ENCODE data around the gene NOD1.
A peak's percentile ranks its signal among the peaks of the same experiment; 100 is the strongest.
"Not testable (repeated sequence)": the region's sequence is repeated elsewhere in the genome, so short reads cannot be mapped to it uniquely, and the experiment has no call there.

NOD1 gene, protein sequence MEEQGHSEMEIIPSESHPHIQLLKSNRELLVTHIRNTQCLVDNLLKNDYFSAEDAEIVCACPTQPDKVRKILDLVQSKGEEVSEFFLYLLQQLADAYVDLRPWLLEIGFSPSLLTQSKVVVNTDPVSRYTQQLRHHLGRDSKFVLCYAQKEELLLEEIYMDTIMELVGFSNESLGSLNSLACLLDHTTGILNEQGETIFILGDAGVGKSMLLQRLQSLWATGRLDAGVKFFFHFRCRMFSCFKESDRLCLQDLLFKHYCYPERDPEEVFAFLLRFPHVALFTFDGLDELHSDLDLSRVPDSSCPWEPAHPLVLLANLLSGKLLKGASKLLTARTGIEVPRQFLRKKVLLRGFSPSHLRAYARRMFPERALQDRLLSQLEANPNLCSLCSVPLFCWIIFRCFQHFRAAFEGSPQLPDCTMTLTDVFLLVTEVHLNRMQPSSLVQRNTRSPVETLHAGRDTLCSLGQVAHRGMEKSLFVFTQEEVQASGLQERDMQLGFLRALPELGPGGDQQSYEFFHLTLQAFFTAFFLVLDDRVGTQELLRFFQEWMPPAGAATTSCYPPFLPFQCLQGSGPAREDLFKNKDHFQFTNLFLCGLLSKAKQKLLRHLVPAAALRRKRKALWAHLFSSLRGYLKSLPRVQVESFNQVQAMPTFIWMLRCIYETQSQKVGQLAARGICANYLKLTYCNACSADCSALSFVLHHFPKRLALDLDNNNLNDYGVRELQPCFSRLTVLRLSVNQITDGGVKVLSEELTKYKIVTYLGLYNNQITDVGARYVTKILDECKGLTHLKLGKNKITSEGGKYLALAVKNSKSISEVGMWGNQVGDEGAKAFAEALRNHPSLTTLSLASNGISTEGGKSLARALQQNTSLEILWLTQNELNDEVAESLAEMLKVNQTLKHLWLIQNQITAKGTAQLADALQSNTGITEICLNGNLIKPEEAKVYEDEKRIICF

DNA sequence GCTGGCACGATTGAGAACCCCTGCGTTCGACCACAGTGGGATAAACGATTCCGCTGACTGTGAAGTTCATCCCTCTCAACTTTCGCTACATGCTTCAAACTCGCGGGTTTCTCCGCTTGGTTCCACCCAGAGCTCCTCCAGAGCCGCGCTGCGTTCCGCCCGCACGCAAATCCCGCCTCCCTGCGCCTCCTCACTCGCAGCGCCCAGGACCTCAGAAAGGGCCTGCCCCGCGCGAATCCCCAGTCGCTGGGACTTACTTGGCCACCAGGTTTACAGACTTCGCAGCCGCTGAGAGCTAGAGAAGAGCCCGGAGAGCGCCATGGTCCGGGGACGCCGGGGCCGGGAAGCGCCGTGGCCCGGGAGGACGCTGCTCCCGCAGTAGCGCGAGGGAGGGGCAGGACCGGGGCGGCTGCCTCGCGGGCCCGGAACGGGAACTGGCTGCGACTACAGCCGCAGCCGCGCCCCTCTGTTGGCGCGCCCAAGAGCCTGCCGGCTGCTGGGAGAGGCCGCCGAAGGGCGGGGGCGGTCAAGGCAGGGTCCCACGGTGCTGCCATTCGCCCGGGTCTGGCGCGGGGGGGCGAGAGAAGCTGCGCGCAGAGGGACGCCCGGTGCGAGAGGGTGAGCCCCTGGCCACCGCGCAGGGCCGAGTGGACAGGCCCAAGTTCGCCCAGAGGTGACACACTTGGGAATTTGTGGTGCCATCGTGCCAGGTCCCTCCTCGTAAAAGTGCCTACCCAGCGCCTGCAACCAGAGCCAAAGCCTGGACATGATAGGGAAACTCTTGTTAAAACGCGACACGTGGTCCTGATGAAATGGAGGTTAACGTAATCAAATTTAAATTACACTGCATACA is at the start of gene NOD1:
TSS of gene NOD1 (minus strand) at position 436 of the 853 bp plus-strand sequence. CDS start 21,863 bp downstream, outside the sequence.
- TF ChIP-seq, protein P1, sequence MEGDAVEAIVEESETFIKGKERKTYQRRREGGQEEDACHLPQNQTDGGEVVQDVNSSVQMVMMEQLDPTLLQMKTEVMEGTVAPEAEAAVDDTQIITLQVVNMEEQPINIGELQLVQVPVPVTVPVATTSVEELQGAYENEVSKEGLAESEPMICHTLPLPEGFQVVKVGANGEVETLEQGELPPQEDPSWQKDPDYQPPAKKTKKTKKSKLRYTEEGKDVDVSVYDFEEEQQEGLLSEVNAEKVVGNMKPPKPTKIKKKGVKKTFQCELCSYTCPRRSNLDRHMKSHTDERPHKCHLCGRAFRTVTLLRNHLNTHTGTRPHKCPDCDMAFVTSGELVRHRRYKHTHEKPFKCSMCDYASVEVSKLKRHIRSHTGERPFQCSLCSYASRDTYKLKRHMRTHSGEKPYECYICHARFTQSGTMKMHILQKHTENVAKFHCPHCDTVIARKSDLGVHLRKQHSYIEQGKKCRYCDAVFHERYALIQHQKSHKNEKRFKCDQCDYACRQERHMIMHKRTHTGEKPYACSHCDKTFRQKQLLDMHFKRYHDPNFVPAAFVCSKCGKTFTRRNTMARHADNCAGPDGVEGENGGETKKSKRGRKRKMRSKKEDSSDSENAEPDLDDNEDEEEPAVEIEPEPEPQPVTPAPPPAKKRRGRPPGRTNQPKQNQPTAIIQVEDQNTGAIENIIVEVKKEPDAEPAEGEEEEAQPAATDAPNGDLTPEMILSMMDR (IDR thresholded peaks at IDR 0.05; ENCODE audit: control insufficient read depth, extremely low read depth, insufficient read depth): no peak
- no peak for DNase-seq (ENCODE audit: low read depth)

DNA sequence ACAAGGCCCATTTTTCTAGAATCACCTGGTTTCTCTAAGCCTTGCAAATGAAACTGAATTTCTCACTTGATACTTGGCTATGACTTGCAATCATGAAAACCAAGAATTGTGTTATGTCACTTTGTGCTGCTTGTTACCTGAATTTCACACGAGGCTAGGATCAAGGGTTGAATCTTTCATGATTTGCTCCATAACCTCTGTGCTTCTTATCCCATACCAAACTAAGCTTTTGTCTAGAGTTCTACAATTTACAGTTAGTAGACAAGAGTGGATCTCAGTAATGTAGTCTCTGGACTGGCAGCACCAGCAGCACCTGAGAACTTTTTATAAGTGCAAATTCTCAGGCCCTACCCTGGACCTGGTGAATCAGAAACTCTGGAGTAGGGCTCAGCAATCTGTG is 48.7 kb upstream of the NOD1 start:
- not testable (repeated sequence) for H3K4me3 ChIP-seq (ENCODE audit: low read depth, low read length); DNase-seq (ENCODE audit: low read depth)

More for the DNA sequence above, at the start of gene NOD1:
- peak within 1 kb of the TSS; percentile 52 for H3K4me3 ChIP-seq (ENCODE audit: low read depth, low read length)

DNA sequence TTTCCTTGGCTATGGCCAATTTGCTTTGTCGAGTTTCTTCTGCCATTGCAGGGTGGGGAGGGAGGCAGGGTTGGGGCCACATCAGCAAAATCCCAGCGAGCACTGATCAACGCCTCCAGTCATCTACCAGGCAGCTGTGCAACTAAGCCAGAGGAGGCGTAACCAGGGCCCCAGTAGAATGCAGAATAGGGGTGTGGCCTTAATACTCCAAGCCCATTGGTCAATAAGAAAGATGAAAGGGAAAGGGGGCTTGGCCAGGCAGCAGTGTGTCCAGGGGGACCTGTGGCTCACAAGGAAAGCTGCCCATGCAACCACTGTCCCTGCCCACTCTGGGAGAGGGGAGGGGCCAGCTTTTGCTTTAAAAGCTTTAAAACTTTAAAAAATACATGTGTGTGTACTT is 47.6 kb upstream of the NOD1 start:
- TF ChIP-seq, protein P1 (IDR thresholded peaks at IDR 0.05; ENCODE audit: control insufficient read depth, extremely low read depth, insufficient read depth): no peak
- no peak overlapping the region for H3K4me3 ChIP-seq (ENCODE audit: low read depth, low read length)
- no peak for DNase-seq (ENCODE audit: low read depth)

DNA sequence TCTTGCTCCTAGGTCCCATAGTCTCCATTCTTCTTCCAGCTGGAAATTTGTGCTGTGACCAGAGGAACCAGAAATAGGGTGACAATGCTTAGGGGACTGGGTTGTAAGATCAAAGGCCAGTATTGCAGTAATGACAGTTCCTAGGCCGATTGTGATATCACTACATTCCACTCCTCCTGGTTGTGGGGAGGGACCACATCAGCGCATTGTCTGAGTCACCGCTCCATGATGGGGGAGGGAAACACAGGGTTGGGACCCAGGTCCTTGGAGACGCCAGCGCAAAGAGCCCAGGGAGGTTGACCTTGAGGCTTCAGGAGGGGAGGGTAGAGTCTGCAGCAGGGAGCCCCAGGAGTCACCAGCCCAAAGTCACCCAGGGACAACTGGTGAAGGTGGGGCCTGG is 46.8 kb upstream of the NOD1 start:
- TF ChIP-seq, protein P1 (IDR thresholded peaks at IDR 0.05; ENCODE audit: control insufficient read depth, extremely low read depth, insufficient read depth): no peak
- DNase-seq (ENCODE audit: low read depth): no peak
- H3K4me3 ChIP-seq (ENCODE audit: low read depth, low read length): no peak overlapping the region

DNA sequence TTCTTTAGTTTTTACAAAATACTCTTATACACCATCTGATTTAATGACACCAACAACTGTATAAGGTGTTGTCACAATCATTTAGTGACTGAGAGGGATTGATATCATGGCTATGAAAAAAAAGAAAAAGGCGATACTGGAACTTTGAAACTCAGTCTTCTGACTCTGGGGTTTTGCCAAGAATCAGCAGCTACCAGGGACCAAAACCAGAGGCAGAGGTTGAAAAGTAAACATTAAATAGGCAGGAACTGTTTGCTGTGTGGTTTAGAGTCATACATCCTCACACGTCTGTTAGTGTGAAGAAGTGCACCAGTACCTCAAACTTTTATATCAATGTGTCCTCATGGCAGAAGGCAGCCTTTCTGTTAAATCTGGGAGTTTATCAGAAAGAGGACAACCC is 46.0 kb upstream of the NOD1 start:
- H3K4me3 ChIP-seq (ENCODE audit: low read depth, low read length): no peak overlapping the region
- TF ChIP-seq, protein P1 (IDR thresholded peaks at IDR 0.05; ENCODE audit: control insufficient read depth, extremely low read depth, insufficient read depth): no peak
- DNase-seq (ENCODE audit: low read depth): peak; percentile 54

DNA sequence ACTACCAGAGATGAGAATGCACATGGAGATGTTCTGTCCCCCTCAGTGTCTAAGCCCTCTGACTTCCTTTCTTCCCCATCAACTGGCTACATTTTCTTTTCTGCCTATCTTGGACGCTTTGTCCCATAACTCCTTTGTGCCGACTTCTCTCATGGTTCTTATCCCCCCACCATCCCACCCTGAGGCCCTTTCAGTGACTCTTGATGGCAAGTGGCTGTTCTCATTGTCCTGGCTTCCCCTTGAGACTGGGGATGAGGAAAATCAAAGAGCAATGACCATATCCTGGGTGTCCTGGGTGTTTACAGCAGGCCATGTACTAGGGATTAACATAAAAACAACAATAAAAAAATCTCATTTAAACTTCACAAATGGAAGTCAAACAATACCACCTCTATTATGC is 44.9 kb upstream of the NOD1 start:
- no peak for DNase-seq (ENCODE audit: low read depth)
- TF ChIP-seq, protein P1 (IDR thresholded peaks at IDR 0.05; ENCODE audit: control insufficient read depth, extremely low read depth, insufficient read depth): no peak
- no peak overlapping the region for H3K4me3 ChIP-seq (ENCODE audit: low read depth, low read length)

Measured in LNCaP clone FGC (cell line).